Testis (tissue), 3 donors: ENCODE measurements around the gene RBM17. TPM values are rescaled to one million over a fixed set of nuclear protein-coding genes. Genes with fewer than 3 reads are reported as not detected.

ENCODE experiments used
- DNase-seq: peaks from one replicate; pipeline ENCODE4 v3.0.0-alpha.2; 2019
- H3K27ac ChIP-seq, 2 donors: fragments of 200-600 bp; sonication (generic); one replicate each; pipeline ENCODE4 v1.5.1; 2019
- H3K27me3 ChIP-seq: fragments of 200-600 bp; sonication (generic); one replicate; pipeline ENCODE4 v1.5.1; 2019
- H3K36me3 ChIP-seq: fragments of 200-600 bp; sonication (generic); one replicate; pipeline ENCODE4 v1.5.1; 2017; ENCODE audit warnings: low read depth; ENCODE audit errors: missing control alignments
- H3K4me1 ChIP-seq: fragments of 200-600 bp; sonication (generic); one replicate; pipeline ENCODE4 v1.5.1; 2019
- H3K4me3 ChIP-seq, 2 donors: fragments of 200-600 bp; sonication (generic); one replicate each; pipeline ENCODE4 v1.5.1; 2017 to 2019
- H3K9me3 ChIP-seq: fragments of 200-600 bp; sonication (generic); one replicate; pipeline ENCODE4 v1.5.1; 2017
- POLR2A ChIP-seq: fragments of 450-650 bp; IDR thresholded peaks from one replicate; pipeline ENCODE4 v1.6.1; 2017; ENCODE audit warnings: antibody characterized with exemption, mild to moderate bottlenecking, moderate library complexity
- WGBS, 2 donors: methylation state at CpG; one replicate each; pipeline ENCODE4 v1.1.5; 2018; 5-methylcytosine and 5-hydroxymethylcytosine counted together
- intact Hi-C: fragments of 100-400 bp; cut with DNase I; formaldehyde crosslinking; loops from one replicate; pipeline ENCODE4 v1.15.1; 2023; ENCODE audit warnings: low total_unique reads
- polyA plus RNA-seq: library from polyadenylated mRNA; stranded (reverse); fragments of 350-450 nt; fragmentation: Illumina TruSeq; extraction: RNeasy Lipid Tissue Mini Kit (QIAGEN cat#74804); gene quantifications from one replicate; pipeline ENCODE4 v1.2.3, GENCODE V29; 2014; ENCODE audit warnings: low read depth, low replicate concordance; ENCODE audit not compliant: insufficient read depth
- total RNA-seq, 2 donors: library from RNA; depleted of rRNA; stranded (reverse); fragments of >200 nt; gene quantifications; one replicate each; pipeline ENCODE4 v1.2.3, GENCODE V29; 2016
- TF ChIP-seq, protein P1 (sequence below), 3 experiments: fragments of 450-650 bp in 2 of 3; fragments of 200-600 bp in 1 of 3; sonication (generic) in 1 of 3; IDR thresholded peaks; one replicate each; pipeline ENCODE4 v1.5.1; 2016 to 2019; ENCODE audit warnings: antibody characterized with exemption in 3 of 3, mild to moderate bottlenecking in 2 of 3, moderate library complexity in 1 of 3

RBM17 gene
- total and polyA plus RNA-seq, 3 donors from 2014 or later, result 114 to 145 (median 121) TPM

DNA sequence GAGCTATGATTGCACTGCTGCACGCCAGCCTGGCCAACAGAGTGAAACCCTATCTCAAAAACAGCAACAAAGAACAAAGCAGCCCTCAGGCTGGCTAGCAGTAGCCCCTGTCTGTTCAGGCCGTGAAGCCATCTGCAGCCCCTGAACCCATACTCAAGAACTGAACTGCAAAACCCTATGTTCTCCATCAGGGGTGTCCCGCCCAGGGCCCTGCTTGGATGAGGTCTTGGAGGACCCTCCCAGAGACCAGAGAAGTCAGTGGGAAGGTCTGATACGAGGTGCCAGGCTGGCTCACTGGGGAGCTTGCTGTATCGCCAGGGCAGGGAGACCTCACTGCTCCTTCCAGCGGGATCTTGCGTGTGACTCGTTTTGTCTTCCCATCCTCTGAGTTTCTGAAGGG, 39.3 kb downstream of the RBM17 start:
- no peaks in the 10 kb centered on the region for H3K36me3 ChIP-seq
- H3K27ac ChIP-seq, result no peak overlapping the region
- 73 to 90% methylated on average over 7 to 8 of the region's 8 CpGs for WGBS, 2 donors
- peaks cover 66% of the 10 kb centered on the region for H3K4me1 ChIP-seq
- H3K4me3 ChIP-seq, result no peak overlapping the region
- DNase-seq, result no peak
- no peak for TF ChIP-seq POLR2A
- TF ChIP-seq, protein P1, sequence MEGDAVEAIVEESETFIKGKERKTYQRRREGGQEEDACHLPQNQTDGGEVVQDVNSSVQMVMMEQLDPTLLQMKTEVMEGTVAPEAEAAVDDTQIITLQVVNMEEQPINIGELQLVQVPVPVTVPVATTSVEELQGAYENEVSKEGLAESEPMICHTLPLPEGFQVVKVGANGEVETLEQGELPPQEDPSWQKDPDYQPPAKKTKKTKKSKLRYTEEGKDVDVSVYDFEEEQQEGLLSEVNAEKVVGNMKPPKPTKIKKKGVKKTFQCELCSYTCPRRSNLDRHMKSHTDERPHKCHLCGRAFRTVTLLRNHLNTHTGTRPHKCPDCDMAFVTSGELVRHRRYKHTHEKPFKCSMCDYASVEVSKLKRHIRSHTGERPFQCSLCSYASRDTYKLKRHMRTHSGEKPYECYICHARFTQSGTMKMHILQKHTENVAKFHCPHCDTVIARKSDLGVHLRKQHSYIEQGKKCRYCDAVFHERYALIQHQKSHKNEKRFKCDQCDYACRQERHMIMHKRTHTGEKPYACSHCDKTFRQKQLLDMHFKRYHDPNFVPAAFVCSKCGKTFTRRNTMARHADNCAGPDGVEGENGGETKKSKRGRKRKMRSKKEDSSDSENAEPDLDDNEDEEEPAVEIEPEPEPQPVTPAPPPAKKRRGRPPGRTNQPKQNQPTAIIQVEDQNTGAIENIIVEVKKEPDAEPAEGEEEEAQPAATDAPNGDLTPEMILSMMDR (IDR thresholded peaks at IDR 0.05), result no peak
- no peaks in the 10 kb centered on the region for H3K27me3 ChIP-seq
- no peaks in the 10 kb centered on the region for H3K9me3 ChIP-seq
- intact Hi-C loops, result no loop called here

DNA sequence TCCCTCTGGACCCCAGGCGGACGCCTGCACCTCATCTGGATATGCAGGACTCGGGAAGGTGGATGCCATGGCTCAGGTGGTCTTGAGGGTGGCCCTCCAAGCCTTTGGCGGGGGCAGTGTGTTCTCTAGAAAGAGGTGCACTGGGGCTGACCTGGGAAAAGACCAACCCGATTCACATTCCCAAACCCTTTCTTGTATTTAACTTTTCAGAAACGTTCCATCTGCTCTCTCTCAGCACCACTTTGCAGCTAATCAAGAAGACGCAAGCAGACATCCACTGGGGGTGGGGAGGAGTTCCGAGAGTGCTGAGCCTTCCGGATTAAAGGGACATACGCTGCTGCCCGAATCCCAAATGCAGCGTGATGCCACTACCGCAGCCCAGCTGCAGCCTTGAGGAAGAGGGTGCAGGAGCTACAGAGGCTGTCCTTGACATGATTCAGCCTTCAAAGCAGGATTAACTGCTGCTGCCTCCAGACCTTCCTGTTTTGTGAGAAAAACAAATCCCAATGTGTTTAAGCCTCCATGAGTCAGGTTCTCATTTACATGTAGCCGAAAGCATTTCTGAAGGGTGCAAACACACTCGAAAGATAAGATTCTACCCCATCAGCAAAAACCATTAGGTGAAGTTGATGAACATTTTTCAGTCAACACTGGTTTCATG, 39.9 kb downstream of the RBM17 start:
- Histone ChIP-seq H3K27me3 (no peaks in the 10 kb centered on the region), H3K4me1 (peaks cover 62% of the 10 kb centered on the region), H3K4me3 (no peak overlapping the region), H3K36me3 (no peaks in the 10 kb centered on the region), H3K27ac (no peak overlapping the region), H3K9me3 (no peaks in the 10 kb centered on the region)
- WGBS, 2 donors, result 36 to 57% methylated on average over 13 to 15 of the region's 15 CpGs
- DNase-seq, result peak; percentile 72
- intact Hi-C loops, result no loop called here
- TF ChIP-seq POLR2A, result no peak
- TF ChIP-seq, protein P1 (IDR thresholded peaks at IDR 0.05), result no peak

DNA sequence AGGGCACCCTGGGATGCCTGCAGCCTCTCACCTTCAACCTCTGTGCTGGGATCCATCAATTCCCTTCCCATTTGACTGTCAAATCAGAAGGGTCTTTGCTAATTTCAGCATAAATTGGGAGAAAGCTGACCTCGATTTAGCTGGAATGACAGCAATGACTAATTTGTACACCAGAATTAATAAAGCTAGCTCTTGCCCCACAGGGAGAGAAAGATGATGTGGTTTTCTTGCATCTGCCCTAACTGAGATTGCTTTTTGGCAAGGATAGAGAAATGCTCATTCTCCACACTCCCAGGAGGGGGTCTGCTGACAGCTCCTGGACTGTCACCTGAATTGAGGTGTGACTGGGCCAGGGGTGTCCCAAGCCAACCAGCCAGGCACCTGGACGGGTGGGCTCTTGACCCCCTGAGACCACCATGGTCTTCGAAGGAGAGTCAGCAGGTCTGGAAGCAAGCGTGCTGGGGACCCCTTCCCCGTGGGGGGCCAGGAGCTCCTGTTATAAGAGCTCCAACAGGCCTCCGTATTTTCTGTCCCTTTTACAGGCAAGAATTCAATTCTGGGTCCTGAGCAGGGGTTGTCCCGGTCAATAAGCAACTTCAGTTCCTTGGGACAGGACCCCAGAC, 42.1 kb downstream of the RBM17 start:
- intact Hi-C loops, result no loop called here
- H3K27ac ChIP-seq, result no peak overlapping the region
- 82 to 90% methylated on average over 5 to 7 of the region's 7 CpGs for WGBS, 2 donors
- H3K4me3 ChIP-seq, result no peak overlapping the region
- H3K9me3 ChIP-seq, result no peaks in the 10 kb centered on the region
- no peaks in the 10 kb centered on the region for H3K27me3 ChIP-seq
- peaks cover 41% of the 10 kb centered on the region for H3K4me1 ChIP-seq
- TF ChIP-seq, protein P1 (IDR thresholded peaks at IDR 0.05), result no peak
- no peak for TF ChIP-seq POLR2A
- DNase-seq, result no peak
- H3K36me3 ChIP-seq, result no peaks in the 10 kb centered on the region

DNA sequence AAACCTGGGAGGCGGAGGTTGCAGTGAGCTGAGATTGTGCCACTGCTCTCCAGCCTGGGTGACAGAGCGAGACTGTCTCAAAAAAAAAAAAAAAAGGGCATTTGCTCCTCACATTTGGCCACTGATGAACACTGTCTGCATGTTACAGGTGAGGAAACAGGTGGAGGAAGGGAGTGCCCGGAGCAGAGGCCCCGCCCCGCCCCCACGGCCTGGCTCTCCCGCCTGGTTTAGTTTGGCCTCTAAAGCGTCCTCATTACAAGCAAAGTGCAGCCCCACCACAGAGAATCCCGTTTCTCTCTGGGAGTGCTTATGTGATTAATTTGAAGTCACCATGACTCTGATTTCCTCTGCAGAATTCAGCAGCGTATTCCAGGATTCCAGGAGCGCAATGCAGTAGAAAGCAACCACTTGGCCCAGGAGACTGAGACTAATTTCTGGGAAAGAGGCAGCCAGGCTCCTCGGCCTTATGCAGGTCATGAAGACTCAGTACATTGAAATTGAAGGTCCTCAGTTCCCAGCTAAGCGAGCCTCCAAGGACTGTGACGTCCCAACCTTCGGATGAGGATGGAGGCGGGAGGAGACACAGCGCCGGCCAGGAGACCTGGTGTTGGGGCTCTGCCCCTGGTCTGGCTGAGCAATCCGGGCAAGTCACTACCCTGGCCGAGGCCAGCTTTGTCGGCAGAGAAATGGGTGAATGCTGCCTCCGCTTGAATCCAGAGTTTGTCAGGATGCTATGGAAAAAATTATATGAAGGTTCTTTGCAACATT, 44.7 kb downstream of the RBM17 start:
- TF ChIP-seq, protein P1 (IDR thresholded peaks at IDR 0.05), result no peak
- no peak for TF ChIP-seq POLR2A
- no peaks in the 10 kb centered on the region for H3K9me3 ChIP-seq
- no peak overlapping the region for H3K4me3 ChIP-seq
- intact Hi-C loops, result no loop called here
- H3K4me1 ChIP-seq, result peaks cover 18% of the 10 kb centered on the region
- no peak overlapping the region for H3K27ac ChIP-seq
- DNase-seq, result no peak
- H3K27me3 ChIP-seq, result no peaks in the 10 kb centered on the region
- H3K36me3 ChIP-seq, result no peaks in the 10 kb centered on the region
- WGBS, 2 donors, result 83 to 89% methylated on average over 22 of the region's 22 CpGs
